ENCODE data around the gene APCDD1L.

DNA sequence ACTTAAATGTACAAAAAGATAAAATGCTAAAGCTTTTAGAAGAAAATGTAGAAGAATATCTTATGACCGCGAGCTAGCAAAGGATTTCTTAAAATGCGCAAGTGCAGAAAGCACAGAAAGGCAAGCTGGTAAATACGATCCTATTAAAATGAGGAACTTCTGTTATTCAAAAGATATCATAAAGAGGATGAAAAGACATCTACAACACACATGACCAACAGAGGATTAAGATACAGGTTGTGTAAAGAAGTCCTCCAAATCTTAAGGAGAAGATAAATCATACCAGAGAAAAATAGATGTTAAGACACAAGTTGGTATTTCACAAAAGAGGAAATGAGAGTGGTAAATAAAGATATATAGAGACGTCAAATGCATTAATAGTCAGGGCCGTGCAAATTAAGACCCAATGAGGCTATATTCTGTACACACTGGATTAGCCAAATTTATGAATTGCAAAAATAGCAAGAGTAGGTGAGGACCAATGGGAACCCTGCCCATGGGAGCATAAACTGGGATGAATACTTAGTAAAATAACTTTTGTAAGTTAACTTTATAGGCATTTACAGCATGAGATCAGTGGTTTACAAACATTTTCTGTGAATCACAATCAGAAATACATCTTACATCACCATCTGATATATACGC, 23.0 kb downstream of the APCDD1L start:
- TF ChIP-seq ZNF274 (IDR thresholded peaks at IDR 0.05; ENCODE audit: low read depth, low read length) (no peak), YY1 (IDR thresholded peaks at IDR 0.05; ENCODE audit: insufficient read depth, insufficient read length) (no peak)
